Adrenal gland (tissue), 12 donors: ENCODE measurements around the gene RAD21L1. TPM values are rescaled to one million over a fixed set of nuclear protein-coding genes. Genes with fewer than 3 reads are reported as not detected.

Experiments
- DNase-seq, 7 donors: peaks; one replicate each; pipeline ENCODE4 v3.0.0-alpha.2; 2019 to 2020
- H3K27ac ChIP-seq, 5 donors: fragments of 200-600 bp; sonication (generic) in 4 of 5; 1 replicate in 3 of 5; 2 replicates in 2 of 5; pipeline versions ENCODE4 v1.5.1 to v1.8.0; 2016 to 2020; ENCODE audit warnings: mild to moderate bottlenecking in 1 of 5
- H3K27me3 ChIP-seq: fragments of 200-600 bp; 2 replicates; pipeline ENCODE4 v1.8.0; 2021
- H3K36me3 ChIP-seq, 2 donors: fragments of 200-600 bp; replicated peaks in 1 of 2; 1 replicate in 1 of 2; 2 replicates in 1 of 2; pipeline versions ENCODE4 v1.5.1 to v1.8.0; 2018 to 2022
- H3K4me1 ChIP-seq, 2 donors: fragments of 200-600 bp; replicated peaks in 1 of 2; 1 replicate in 1 of 2; 2 replicates in 1 of 2; pipeline versions ENCODE4 v1.5.1 to v1.8.0; 2018 to 2021
- H3K4me3 ChIP-seq, 4 donors: fragments of 200-600 bp; sonication (generic) in 3 of 4; one replicate each; pipeline ENCODE4 v1.5.1; 2016 to 2018
- H3K9me3 ChIP-seq, 3 donors: fragments of 200-600 bp; sonication (generic) in 1 of 3; replicated peaks in 1 of 3; 1 replicate in 2 of 3; 2 replicates in 1 of 3; pipeline versions ENCODE4 v1.5.1 to v1.8.0; 2016 to 2021
- POLR2A ChIP-seq, 2 donors: fragments of 450-650 bp; IDR thresholded peaks; one replicate each; pipeline ENCODE4 v1.6.1; 2017; ENCODE audit warnings: antibody characterized with exemption in 2 of 2, mild to moderate bottlenecking in 2 of 2, moderate library complexity in 1 of 2
- WGBS, 4 donors: extraction: QIAGEN DNeasy Blood & Tissue Kit in 2 of 4; methylation state at CpG; one replicate each; pipeline versions ENCODE4 v1.1.5 to v1.1.7; 2013 to 2017; 5-methylcytosine and 5-hydroxymethylcytosine counted together
- intact Hi-C, 2 donors: fragments of 100-400 bp; cut with DNase I; formaldehyde crosslinking; loops; one replicate each; pipeline versions ENCODE4 v1.14.1 to v1.15.0; 2022 to 2023
- polyA plus RNA-seq, 3 donors: library from polyadenylated mRNA; stranded (reverse); fragments of 200-250 nt in 2 of 3; fragments of 350-450 nt in 1 of 3; fragmentation: Illumina TruSeq in 1 of 3; extraction: RNeasy Lipid Tissue Mini Kit (QIAGEN cat#74804) in 1 of 3; gene quantifications; one replicate each; pipeline ENCODE4 v1.2.3, GENCODE V29; 2013 to 2014
- total RNA-seq, 9 donors: library from RNA; depleted of rRNA in 4 of 9; stranded (reverse); fragments of >200 nt in 4 of 9; fragments of 120-200 nt in 1 of 9; fragmentation: NEBNext Ultra II Directional in 1 of 9; extraction: Animal tissue kit (Norgen Biotek cat#: 25700) in 1 of 9; gene quantifications; one replicate each; pipeline versions ENCODE4 v1.1.0 to v1.2.4, GENCODE V29; 2013 to 2023
- TF ChIP-seq, protein P1 (sequence below), 6 experiments: fragments of 450-650 bp in 4 of 6; fragments of 200-600 bp in 2 of 6; sonication (generic) in 1 of 6; IDR thresholded peaks; 1 replicate in 5 of 6; 2 replicates in 1 of 6; pipeline versions ENCODE4 v1.5.1 to v1.8.0; 2016 to 2021; ENCODE audit warnings: antibody characterized with exemption in 6 of 6, mild to moderate bottlenecking in 2 of 6, moderate library complexity in 1 of 6
- donor health status: healthy with polysubstance abuse.
- donor health status: Bipolar disorder and iron deficiency.
- donor health status: DM: yes; HTN: yes; CAD: no.
- donor health status: DM: no; HTN: no; CAD: no.
- donor health status: DM: no; HTN: no; CAD: no.
- donor health status: DM: yes; HTN: yes; CAD: no.

Gene RAD21L1
- total and polyA plus RNA-seq, 12 donors: 0.06 to 0.07 TPM; not detected in 10

DNA sequence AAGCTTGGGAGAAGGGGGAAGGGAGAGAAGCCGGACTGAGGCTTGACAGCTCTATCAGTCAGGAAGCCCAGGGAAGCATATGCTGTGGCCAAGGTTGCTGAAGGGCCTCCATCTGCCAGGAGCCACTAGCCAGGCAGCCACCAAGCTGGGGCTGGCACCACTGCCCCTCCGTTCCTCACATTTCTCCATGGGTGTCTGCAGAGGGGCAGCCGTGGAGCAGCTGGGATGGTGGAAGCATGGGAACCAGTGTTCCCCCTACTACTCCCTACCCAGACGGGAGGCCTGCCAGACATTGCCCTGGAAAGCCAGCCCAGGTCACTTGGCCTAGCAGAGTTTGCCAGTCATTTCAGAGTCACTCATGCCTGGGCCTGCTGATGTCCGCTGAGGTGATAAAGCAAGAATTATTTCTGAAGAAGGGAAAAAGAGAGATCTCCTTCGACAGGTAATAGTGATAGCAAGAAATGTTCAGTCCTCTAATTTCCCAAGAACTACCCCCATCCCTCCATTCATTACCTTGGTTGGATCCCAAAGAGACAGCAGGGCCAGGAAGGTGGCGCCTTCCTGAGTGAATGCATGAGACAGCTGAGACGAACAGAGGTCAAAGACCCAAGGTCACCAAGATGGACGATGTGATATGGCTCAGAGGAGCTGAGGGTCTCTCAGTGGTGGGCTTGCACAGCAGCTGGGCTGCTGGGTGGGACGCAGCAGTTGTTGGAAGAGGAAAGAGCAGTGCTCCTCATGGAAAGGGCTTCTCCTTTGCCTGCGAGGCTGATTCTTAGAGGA is 62.1 kb downstream of the RAD21L1 start:
- intact Hi-C loops: no loop called here
- H3K9me3 ChIP-seq: no peaks in the 10 kb centered on the region
- H3K36me3 ChIP-seq: no peaks in the 10 kb centered on the region
- TF ChIP-seq POLR2A (IDR thresholded peaks at IDR 0.05): no peak
- TF ChIP-seq, protein P1, sequence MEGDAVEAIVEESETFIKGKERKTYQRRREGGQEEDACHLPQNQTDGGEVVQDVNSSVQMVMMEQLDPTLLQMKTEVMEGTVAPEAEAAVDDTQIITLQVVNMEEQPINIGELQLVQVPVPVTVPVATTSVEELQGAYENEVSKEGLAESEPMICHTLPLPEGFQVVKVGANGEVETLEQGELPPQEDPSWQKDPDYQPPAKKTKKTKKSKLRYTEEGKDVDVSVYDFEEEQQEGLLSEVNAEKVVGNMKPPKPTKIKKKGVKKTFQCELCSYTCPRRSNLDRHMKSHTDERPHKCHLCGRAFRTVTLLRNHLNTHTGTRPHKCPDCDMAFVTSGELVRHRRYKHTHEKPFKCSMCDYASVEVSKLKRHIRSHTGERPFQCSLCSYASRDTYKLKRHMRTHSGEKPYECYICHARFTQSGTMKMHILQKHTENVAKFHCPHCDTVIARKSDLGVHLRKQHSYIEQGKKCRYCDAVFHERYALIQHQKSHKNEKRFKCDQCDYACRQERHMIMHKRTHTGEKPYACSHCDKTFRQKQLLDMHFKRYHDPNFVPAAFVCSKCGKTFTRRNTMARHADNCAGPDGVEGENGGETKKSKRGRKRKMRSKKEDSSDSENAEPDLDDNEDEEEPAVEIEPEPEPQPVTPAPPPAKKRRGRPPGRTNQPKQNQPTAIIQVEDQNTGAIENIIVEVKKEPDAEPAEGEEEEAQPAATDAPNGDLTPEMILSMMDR (IDR thresholded peaks at IDR 0.05): no peak
- WGBS, 4 donors: 79 to 86% (median 83%) methylated on average over 9 to 11 of the region's 11 CpGs
- no peak overlapping the region for H3K4me3 ChIP-seq
- no peak overlapping the region for H3K27ac ChIP-seq
- DNase-seq: no peak
- H3K4me1 ChIP-seq: peaks cover 0 to 11% of the 10 kb centered on the region in 2 donors
- H3K27me3 ChIP-seq: no peaks in the 10 kb centered on the region

DNA sequence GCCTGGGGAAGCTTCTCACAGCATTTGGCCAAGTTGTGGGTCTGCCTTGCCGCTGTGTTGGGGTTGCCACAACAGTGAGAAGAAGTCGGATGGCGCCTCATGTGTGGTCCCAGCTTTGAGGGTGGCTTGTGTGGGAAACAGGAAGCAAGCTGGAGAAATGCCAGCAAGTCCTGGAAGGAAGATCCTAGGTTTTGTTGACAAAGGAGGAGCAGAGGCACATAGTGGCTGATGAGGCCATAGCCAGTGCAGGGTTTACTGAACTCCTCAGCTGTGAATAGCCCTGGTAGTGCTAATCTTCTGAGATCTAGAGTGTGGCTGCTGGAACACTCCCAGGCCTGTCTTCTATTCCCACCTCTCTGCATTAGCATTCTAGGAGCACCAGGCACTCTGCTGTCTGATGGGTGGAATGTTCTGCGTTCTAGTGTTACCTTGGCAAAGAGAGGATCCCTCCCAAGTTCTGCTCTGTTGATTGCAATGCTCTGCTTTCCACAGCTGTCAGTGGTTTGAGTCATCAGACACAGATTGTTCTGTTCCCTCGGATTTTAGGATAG is 65.4 kb downstream of the RAD21L1 start:
- Histone ChIP-seq H3K36me3 (no peaks in the 10 kb centered on the region), H3K9me3 (no peaks in the 10 kb centered on the region), H3K27me3 (no peaks in the 10 kb centered on the region), H3K27ac (peak overlapping the region in 1 of 5 donors; percentile 9), H3K4me3 (no peak overlapping the region), H3K4me1 (peaks cover 0 to 11% of the 10 kb centered on the region in 2 donors)
- WGBS, 4 donors: 63 to 67% (median 64%) methylated on average over 5 of the region's 5 CpGs
- DNase-seq: peak in 1 of 7 donors; percentile 75
- intact Hi-C loops: no loop called here
- no peak for TF ChIP-seq POLR2A (IDR thresholded peaks at IDR 0.05)
- TF ChIP-seq, protein P1 (IDR thresholded peaks at IDR 0.05): no peak

DNA sequence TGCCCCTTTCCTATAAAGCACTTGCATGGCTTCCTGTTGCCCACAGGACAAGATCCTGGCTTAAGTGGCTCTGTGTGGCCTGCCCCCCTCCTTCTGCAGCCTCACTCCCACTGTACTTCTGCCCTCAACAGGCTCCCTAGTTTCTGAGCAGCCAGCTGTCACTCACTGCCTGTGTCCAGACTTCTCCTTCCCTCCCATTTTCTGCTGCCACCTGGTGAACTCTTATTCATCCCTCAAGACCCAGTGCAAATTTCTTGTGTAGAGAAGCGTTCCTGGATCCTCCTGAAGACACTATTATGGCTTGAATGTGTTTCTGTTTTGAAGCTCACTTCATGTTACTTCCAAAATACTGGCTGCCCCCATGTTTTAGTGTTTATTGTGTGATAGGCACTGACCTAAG is 66.8 kb downstream of the RAD21L1 start:
- TF ChIP-seq, protein P1 (IDR thresholded peaks at IDR 0.05): no peak
- TF ChIP-seq POLR2A (IDR thresholded peaks at IDR 0.05): no peak
- Histone ChIP-seq H3K27ac (no peak overlapping the region), H3K36me3 (no peaks in the 10 kb centered on the region), H3K27me3 (no peaks in the 10 kb centered on the region), H3K4me3 (no peak overlapping the region), H3K9me3 (no peaks in the 10 kb centered on the region), H3K4me1 (peaks cover 0 to 11% of the 10 kb centered on the region in 2 donors)
- intact Hi-C loops: no loop called here
- DNase-seq: no peak
- 82 to 100% (median 93%) methylated on average over 1 of the region's 1 CpG for WGBS, 4 donors

- no peaks in the 10 kb centered on the region for H3K36me3 ChIP-seq
- no peak overlapping the region for H3K4me3 ChIP-seq
- no peaks in the 10 kb centered on the region for H3K27me3 ChIP-seq
- intact Hi-C loops: no loop called here
- WGBS, 4 donors: 83 to 88% (median 85%) methylated on average over 5 to 6 of the region's 6 CpGs
- TF ChIP-seq POLR2A (IDR thresholded peaks at IDR 0.05): no peak
- TF ChIP-seq, protein P1 (IDR thresholded peaks at IDR 0.05): no peak
- H3K4me1 ChIP-seq: peaks cover 0 to 11% of the 10 kb centered on the region in 2 donors
- H3K9me3 ChIP-seq: no peaks in the 10 kb centered on the region
- H3K27ac ChIP-seq: no peak overlapping the region
- DNase-seq: no peak
Observed at GRCh38 chr20:1293641-1294379, 68.0 kb downstream of the RAD21L1 start.
